Prostate gland (tissue), 2 donors: ENCODE measurements around the gene ICA1.

ENCODE experiments used
- POLR2A ChIP-seq: fragments of 450-650 bp; IDR thresholded peaks from one replicate; pipeline ENCODE4 v1.6.1; 2016; ENCODE audit warnings: antibody characterized with exemption, mild to moderate bottlenecking
- POLR2AphosphoS5 ChIP-seq: sonication (generic); formaldehyde crosslinking; IDR thresholded peaks from one replicate; pipeline ENCODE4 v1.6.1; 2017; ENCODE audit warnings: antibody characterized with exemption
- TF ChIP-seq, protein P1 (sequence below), 4 experiments: fragments of 200-600 bp in 2 of 4; fragments of 450-650 bp in 2 of 4; sonication (generic) in 2 of 4; IDR thresholded peaks; 1 replicate in 3 of 4; 2 replicates in 1 of 4; pipeline ENCODE4 v1.5.1; 2016 to 2019; ENCODE audit warnings: antibody characterized with exemption in 4 of 4, mild to moderate bottlenecking in 2 of 4, moderate library complexity in 2 of 4

DNA sequence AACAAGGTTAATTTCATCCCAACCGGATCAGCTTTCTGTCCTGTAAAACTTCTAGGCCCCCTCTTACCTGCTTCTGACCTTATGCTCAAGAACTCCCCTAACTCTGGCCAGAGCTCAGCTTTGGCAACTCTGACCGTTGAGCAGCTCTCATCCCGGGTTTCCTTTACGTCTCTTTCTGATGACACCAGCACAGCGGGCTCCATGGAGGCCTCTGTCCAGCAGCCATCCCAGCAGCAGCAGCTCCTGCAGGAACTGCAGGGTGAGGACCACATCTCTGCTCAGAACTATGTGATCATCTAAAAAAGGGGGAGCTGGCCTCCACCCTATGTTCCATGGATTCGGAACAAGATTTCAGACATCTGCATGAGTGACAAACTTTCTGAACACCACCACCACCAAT, 175.7 kb downstream of the ICA1 start:
- TF ChIP-seq POLR2A (no peak), POLR2AphosphoS5 (no peak)
- TF ChIP-seq, protein P1, sequence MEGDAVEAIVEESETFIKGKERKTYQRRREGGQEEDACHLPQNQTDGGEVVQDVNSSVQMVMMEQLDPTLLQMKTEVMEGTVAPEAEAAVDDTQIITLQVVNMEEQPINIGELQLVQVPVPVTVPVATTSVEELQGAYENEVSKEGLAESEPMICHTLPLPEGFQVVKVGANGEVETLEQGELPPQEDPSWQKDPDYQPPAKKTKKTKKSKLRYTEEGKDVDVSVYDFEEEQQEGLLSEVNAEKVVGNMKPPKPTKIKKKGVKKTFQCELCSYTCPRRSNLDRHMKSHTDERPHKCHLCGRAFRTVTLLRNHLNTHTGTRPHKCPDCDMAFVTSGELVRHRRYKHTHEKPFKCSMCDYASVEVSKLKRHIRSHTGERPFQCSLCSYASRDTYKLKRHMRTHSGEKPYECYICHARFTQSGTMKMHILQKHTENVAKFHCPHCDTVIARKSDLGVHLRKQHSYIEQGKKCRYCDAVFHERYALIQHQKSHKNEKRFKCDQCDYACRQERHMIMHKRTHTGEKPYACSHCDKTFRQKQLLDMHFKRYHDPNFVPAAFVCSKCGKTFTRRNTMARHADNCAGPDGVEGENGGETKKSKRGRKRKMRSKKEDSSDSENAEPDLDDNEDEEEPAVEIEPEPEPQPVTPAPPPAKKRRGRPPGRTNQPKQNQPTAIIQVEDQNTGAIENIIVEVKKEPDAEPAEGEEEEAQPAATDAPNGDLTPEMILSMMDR (IDR thresholded peaks at IDR 0.05): no peak
